RPMI7951 (cell line): ENCODE data around the gene COMMD2. TPM values are rescaled to one million over a fixed set of nuclear protein-coding genes. Genes with fewer than 3 reads are reported as not detected.

Experiments used
- DNase-seq: peaks from one replicate; pipeline ENCODE4 v3.0.0-alpha.2; 2012; ENCODE audit warnings: low read depth
- total RNA-seq: library from RNA; depleted of rRNA; stranded (reverse); fragments of >200 nt; shearing (Covaris generic); gene quantifications from 2 replicates; pipeline ENCODE4 v1.2.3, GENCODE V29; 2014; rRNA removed

Gene COMMD2
- total RNA-seq, 1 experiment from 2014 or later = 50.8 TPM

GRCh38 chr3:149702691-149703441, 49.4 kb downstream of the COMMD2 start:
- peak; percentile 97 for DNase-seq

- no peak for DNase-seq
These were observed 50.3 kb downstream of the COMMD2 start for GRCh38 chr3:149701977-149702350.

GRCh38 chr3:149701206-149701976, 50.9 kb downstream of the COMMD2 start:
- peak; percentile 25 for DNase-seq

Other genes with a start within 250 kb of the COMMD2 start
- gene WWTR1, start 94.5 kb downstream of the COMMD2 start, total RNA-seq = 103 and 107 TPM in 2 replicates
- gene ANKUB1, start 40.1 kb upstream of the COMMD2 start, total RNA-seq = 0.12 TPM in 1 of 2 replicates, not detected in the other
- gene RNF13, start 60.7 kb upstream of the COMMD2 start, total RNA-seq = 53.9 and 73.4 TPM in 2 replicates
- 281 and 309 TPM in 2 replicates for gene PFN2, start 218.4 kb upstream of the COMMD2 start, total RNA-seq